K562 (cell line): ENCODE data around the gene SHISAL1. TPM values are rescaled to one million over a fixed set of nuclear protein-coding genes. Genes with fewer than 3 reads are reported as not detected.

Experiments
- REST ChIP-seq, 2 experiments: fragments of 450-650 bp; formaldehyde crosslinking in 1 of 2; IDR thresholded peaks; 2 replicates each; pipeline versions ENCODE4 v1.4.0 to v1.6.1; 2014 to 2020; ENCODE audit warnings: mild to moderate bottlenecking in 2 of 2, borderline replicate concordance in 1 of 2, low read depth in 1 of 2
- polyA plus RNA-seq, 8 experiments: library from polyadenylated mRNA; depleted of rRNA in 4 of 8; stranded (reverse) in 5 of 8; unstranded in 3 of 8; fragments of >200 nt; fragmentation: Nextera tagmentation in 2 of 8; fragmentation: Illumina TruSeq in 1 of 8; extraction: Ambion mirVana in 2 of 8; extraction: Trizol in 1 of 8; gene quantifications; 2 replicates each; pipeline versions ENCODE4 v1.2.1 to v1.2.3, GENCODE V29; 2011 to 2014; ENCODE audit warnings: inconsistent platforms in 1 of 8, missing spikeins in 1 of 8
- total RNA-seq, 7 experiments: library from RNA; depleted of rRNA in 6 of 7; stranded (reverse); fragments of >200 nt in 6 of 7; fragmentation: Illumina TruSeq in 2 of 7; extraction: Trizol in 2 of 7; gene quantifications; 2 replicates each; pipeline versions ENCODE4 v1.2.1 to v1.2.3, GENCODE V29; 2011 to 2021; ENCODE audit warnings: low replicate concordance in 1 of 7

Gene SHISAL1
- total and polyA plus RNA-seq, 9 of the 15 experiments (the other 6 are each of a cell fraction or from before 2014, with no cell fraction given) = not detected

GRCh38 chr22:44335066-44335839, 22.5 kb upstream of the SHISAL1 start (continued):
- TF ChIP-seq REST (IDR thresholded peaks at IDR 0.05; ENCODE audit: borderline replicate concordance) = no peak
- no peak for TF ChIP-seq REST (CRISPR knock-in tag; IDR thresholded peaks at IDR 0.05; ENCODE audit: low read depth)
